Stimulated activated CD4-positive, alpha-beta T cell treated with anti-CD3 and anti-CD28 coated beads, Interleukin-4, amount 100 ng/mL, for 24 hours (primary cell): ENCODE measurements around the gene PYGL.

Source experiments
- DNase-seq: peaks from one replicate; pipeline ENCODE4 v3.0.0-alpha.2; 2020

The PYGL gene

GRCh38 chr14:50871228-50871627 is 73.1 kb downstream of the PYGL start:
- no peak for DNase-seq

DNA sequence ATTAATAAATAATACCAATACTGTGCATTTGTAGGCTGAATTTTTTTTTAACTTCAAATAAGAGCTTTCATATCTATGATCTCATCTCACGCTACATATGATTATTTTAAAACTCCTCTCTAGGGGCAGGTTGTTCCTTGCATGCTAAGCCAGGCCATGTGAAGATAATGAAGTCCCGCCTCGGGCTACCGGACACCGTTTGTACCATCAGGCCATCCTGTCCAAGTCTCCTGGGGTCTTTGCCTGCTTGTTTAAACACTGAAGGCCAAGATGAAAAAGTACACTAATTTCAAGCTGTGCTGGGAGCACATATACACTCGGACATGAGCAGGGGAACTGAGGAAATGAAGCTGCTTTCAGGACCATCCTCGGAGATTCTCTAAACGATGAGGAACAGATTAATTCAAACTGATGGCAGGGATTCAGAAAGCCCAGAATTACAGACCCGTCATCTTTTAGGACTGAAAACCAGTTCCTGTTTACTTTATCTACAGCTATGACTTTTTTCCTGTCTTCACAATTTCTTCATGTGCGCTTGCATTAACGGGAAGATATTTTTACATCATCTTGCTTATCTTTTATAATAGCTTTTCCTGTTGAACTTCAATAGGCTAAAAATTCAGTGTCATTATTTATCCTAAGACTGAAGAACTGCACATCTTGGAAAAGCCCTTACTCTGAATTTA is 78.7 kb downstream of the PYGL start:
- DNase-seq = no peak

GRCh38 chr14:50864946-50865345 is 79.3 kb downstream of the PYGL start:
- DNase-seq = no peak

GRCh38 chr14:50864237-50864636 is 80.0 kb downstream of the PYGL start:
- DNase-seq = no peak

GRCh38 chr14:50862036-50862570 is 82.2 kb downstream of the PYGL start:
- DNase-seq = no peak

- DNase-seq = peak; percentile 90
Observed at GRCh38 chr14:50860478-50861086, 83.7 kb downstream of the PYGL start.

- no peak for DNase-seq
Observed at GRCh38 chr14:50859296-50859624, 85.0 kb downstream of the PYGL start.

GRCh38 chr14:50856660-50857059 is 87.6 kb downstream of the PYGL start:
- no peak for DNase-seq

- DNase-seq = no peak
Observed at GRCh38 chr14:50855558-50855957, 88.7 kb downstream of the PYGL start.
